ENCODE data around the gene PCDHGB7. TPM values are rescaled to one million over a fixed set of nuclear protein-coding genes. Genes with fewer than 3 reads are reported as not detected.
"Not testable (repeated sequence)": the region's sequence is repeated elsewhere in the genome, so short reads cannot be mapped to it uniquely, and the experiment has no call there.

PCDHGB7 gene
- total RNA-seq, 4 donors from 2014 or later, result 13.9 to 18.0 (median 14.4) TPM

DNA sequence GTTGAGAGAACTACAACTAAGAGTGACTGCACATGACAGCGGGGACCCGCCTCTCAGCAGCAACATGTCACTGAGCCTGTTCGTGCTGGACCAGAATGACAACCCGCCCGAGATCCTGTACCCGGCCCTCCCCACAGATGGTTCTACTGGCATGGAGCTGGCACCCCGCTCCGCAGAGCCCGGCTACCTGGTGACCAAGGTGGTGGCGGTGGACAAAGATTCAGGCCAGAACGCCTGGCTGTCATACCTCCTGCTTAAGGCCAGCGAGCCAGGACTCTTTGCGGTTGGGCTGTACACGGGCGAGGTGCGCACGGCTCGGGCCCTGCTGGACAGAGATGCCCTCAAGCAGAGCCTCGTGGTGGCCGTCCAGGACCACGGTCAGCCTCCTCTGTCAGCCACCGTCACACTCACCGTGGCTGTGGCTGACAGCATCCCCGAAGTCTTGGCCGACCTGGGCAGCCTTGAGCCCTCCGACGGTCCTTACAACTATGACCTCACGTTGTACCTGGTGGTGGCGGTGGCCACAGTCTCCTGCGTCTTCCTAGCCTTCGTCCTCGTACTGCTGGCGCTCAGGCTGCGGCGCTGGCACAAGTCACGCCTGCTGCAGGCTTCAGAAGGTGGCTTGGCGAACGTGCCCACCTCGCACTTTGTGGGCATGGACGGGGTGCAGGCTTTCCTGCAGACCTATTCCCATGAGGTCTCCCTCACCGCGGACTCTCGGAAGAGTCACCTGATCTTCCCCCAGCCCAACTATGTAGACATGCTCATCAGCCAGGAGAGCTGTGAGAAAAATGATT lies 32.8 kb upstream of the PCDHGB7 start:
- 47% methylated on average over 22 of the region's 43 CpGs for WGBS
- DNase-seq (ENCODE audit: extremely low spot score), result no peak
- Histone ChIP-seq H3K4me3 (no peak overlapping the region), H3K27ac (replicated peaks in 1 of 4) (no peak overlapping the region), H3K4me1 (no peaks in the 10 kb centered on the region), H3K36me3 (peaks cover 0 to 13% (median 9%) of the 10 kb centered on the region in 4 donors), H3K27me3 (peaks cover 0 to 8% (median 0%) of the 10 kb centered on the region in 4 donors), H3K9me3 (peaks cover 5 to 97% (median 95%) of the 10 kb centered on the region in 4 donors)
- intact Hi-C loops (cut with DNase I), result no loop called here
- TF ChIP-seq, protein P1, sequence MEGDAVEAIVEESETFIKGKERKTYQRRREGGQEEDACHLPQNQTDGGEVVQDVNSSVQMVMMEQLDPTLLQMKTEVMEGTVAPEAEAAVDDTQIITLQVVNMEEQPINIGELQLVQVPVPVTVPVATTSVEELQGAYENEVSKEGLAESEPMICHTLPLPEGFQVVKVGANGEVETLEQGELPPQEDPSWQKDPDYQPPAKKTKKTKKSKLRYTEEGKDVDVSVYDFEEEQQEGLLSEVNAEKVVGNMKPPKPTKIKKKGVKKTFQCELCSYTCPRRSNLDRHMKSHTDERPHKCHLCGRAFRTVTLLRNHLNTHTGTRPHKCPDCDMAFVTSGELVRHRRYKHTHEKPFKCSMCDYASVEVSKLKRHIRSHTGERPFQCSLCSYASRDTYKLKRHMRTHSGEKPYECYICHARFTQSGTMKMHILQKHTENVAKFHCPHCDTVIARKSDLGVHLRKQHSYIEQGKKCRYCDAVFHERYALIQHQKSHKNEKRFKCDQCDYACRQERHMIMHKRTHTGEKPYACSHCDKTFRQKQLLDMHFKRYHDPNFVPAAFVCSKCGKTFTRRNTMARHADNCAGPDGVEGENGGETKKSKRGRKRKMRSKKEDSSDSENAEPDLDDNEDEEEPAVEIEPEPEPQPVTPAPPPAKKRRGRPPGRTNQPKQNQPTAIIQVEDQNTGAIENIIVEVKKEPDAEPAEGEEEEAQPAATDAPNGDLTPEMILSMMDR (IDR thresholded peaks at IDR 0.05), result no peak
- TF ChIP-seq POLR2A (IDR thresholded peaks at IDR 0.05; ENCODE audit: low read depth) (no peak), EP300 (IDR thresholded peaks at IDR 0.05) (no peak), POLR2AphosphoS5 (IDR thresholded peaks at IDR 0.05) (no peak)

DNA sequence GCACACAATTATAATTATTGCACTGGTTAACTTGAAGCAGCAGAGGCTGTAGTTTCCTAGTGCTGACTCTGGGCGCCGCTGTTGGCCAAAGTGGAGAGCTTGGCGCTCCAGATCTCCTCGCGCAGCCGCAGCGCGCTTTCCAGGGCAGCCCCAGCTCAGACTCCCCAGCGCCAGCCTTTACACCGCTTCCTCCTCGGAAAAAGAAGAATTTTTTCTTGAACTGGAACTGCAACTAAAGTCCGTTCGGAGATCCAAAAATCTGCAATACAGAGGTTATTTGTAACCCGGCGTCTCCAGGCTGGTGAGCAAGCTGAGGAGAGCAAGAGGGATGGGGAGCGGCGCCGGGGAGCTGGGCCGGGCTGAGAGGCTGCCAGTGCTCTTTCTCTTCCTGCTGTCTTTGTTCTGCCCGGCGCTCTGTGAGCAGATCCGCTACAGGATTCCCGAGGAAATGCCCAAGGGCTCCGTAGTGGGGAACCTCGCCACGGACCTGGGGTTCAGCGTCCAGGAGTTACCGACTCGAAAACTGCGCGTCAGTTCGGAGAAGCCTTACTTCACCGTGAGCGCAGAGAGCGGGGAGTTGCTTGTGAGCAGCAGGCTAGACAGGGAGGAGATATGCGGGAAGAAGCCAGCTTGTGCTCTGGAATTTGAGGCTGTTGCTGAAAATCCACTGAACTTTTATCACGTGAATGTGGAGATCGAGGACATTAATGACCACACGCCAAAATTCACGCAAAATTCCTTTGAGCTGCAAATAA lies 29.7 kb upstream of the PCDHGB7 start, which contains the start of gene PCDHGB4:
Gene PCDHGB4 (plus strand): TSS at position 142 of the 755 bp plus-strand sequence. CDS start 187 bp downstream, at position 329.
- TF ChIP-seq, protein P1 (IDR thresholded peaks at IDR 0.05), result peak in 2 of 3 experiments; percentile 8 to 28
- H3K27ac ChIP-seq (replicated peaks in 1 of 4); intact Hi-C loops (cut with DNase I); DNase-seq (ENCODE audit: extremely low spot score); H3K4me1 ChIP-seq: not testable (repeated sequence)
- peaks cover 0 to 12% (median 8%) of the 10 kb centered on the region in 4 donors for H3K36me3 ChIP-seq
- H3K9me3 ChIP-seq, result peaks cover 7 to 97% (median 97%) of the 10 kb centered on the region in 4 donors
- WGBS, result 18% methylated on average over 14 of the region's 40 CpGs
- peaks cover 0 to 12% (median 0%) of the 10 kb centered on the region in 4 donors for H3K27me3 ChIP-seq
- peak within 1 kb of the TSS in 2 of 4 donors; percentile 31 to 33 for H3K4me3 ChIP-seq

DNA sequence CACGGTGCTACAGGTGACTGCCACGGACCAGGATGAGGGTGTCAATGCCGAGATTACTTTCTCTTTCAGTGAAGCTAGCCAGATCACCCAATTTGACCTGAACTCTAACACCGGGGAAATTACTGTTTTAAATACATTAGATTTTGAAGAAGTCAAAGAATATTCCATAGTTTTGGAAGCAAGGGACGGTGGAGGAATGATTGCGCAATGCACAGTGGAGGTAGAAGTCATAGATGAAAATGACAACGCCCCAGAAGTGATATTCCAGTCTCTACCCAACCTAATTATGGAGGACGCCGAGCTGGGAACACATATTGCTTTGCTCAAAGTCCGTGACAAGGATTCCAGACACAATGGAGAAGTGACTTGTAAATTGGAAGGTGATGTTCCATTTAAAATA lies 28.8 kb upstream of the PCDHGB7 start:
- peaks cover 0 to 17% (median 0%) of the 10 kb centered on the region in 4 donors for H3K27me3 ChIP-seq
- H3K27ac ChIP-seq (replicated peaks in 1 of 4), result no peak overlapping the region
- 44% methylated on average over 10 of the region's 10 CpGs for WGBS
- H3K36me3 ChIP-seq, result peaks cover 0 to 18% (median 5%) of the 10 kb centered on the region in 4 donors
- TF ChIP-seq EP300 (IDR thresholded peaks at IDR 0.05) (no peak), POLR2A (IDR thresholded peaks at IDR 0.05; ENCODE audit: low read depth) (no peak), POLR2AphosphoS5 (IDR thresholded peaks at IDR 0.05) (no peak)
- TF ChIP-seq, protein P1 (IDR thresholded peaks at IDR 0.05), result no peak
- DNase-seq (ENCODE audit: extremely low spot score), result no peak
- no peak overlapping the region for H3K4me3 ChIP-seq
- peaks cover 6 to 97% (median 97%) of the 10 kb centered on the region in 4 donors for H3K9me3 ChIP-seq
- no peaks in the 10 kb centered on the region for H3K4me1 ChIP-seq
- intact Hi-C loops (cut with DNase I), result no loop called here

DNA sequence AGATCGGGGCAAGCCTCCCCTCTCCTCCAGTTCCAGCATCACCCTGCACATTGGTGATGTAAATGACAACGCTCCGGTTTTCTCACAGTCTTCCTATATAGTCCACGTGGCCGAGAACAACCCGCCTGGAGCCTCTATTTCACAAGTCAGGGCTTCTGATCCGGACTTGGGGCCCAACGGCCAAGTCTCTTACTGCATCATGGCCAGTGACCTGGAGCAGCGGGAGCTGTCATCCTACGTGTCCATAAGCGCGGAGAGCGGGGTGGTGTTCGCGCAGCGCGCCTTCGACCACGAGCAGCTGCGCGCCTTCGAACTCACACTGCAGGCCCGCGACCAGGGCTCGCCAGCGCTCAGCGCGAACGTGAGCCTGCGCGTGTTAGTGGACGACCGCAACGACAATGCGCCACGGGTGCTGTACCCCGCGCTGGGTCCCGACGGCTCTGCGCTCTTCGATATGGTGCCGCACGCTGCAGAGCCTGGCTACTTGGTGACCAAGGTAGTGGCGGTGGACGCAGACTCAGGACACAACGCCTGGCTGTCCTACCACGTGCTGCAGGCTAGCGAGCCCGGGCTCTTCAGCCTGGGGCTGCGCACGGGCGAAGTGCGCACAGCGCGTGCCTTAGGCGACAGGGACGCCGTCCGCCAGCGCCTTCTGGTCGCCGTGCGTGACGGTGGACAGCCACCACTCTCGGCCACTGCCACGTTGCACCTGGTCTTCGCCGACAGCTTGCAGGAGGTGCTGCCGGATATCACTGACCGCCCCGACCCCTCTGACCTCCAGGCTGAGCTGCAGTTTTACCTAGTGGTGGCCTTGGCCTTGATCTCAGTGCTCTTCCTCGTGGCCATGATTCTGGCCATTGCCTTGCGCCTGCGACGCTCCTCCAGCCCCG lies 28.1 kb upstream of the PCDHGB7 start:
- Histone ChIP-seq H3K27me3 (peaks cover 0 to 17% (median 0%) of the 10 kb centered on the region in 4 donors), H3K4me1 (no peaks in the 10 kb centered on the region), H3K9me3 (peaks cover 12 to 97% (median 97%) of the 10 kb centered on the region in 4 donors), H3K27ac (replicated peaks in 1 of 4) (no peak overlapping the region), H3K4me3 (peak overlapping the region in 1 of 4 donors; percentile 6), H3K36me3 (peaks cover 0 to 18% (median 5%) of the 10 kb centered on the region in 4 donors)
- WGBS, result 41% methylated on average over 29 of the region's 77 CpGs
- TF ChIP-seq POLR2A (IDR thresholded peaks at IDR 0.05; ENCODE audit: low read depth), result no peak
- intact Hi-C loops (cut with DNase I), result no loop called here
- DNase-seq (ENCODE audit: extremely low spot score), result no peak
